Smooth muscle cell of the brain vasculature (primary cell): ENCODE data around the gene TTR.

ENCODE experiments used
- DNase-seq: peaks from one replicate; pipeline ENCODE4 v3.0.0-alpha.2; 2012; ENCODE audit warnings: low read depth, low spot score

TTR gene

DNA sequence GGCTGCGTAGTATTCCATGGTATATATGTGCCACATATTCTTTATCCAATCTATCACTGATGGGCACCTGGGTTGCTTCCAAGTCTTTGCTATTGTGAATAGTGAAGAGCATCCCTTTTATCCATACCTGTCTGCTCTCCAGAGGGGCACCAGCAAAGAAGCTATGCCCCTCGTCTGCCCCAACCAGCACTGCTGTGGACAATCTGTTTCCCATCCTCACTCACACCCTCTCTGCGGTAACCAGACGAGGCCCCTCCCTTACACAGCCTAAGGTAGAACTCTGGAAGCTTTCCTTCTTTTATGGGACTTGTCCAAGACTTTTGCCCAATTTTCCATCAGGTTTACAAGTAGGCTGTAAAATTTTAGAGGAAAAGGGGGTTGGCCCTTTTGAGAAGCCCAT lies 24.9 kb downstream of the TTR start:
- no peak for DNase-seq

DNA sequence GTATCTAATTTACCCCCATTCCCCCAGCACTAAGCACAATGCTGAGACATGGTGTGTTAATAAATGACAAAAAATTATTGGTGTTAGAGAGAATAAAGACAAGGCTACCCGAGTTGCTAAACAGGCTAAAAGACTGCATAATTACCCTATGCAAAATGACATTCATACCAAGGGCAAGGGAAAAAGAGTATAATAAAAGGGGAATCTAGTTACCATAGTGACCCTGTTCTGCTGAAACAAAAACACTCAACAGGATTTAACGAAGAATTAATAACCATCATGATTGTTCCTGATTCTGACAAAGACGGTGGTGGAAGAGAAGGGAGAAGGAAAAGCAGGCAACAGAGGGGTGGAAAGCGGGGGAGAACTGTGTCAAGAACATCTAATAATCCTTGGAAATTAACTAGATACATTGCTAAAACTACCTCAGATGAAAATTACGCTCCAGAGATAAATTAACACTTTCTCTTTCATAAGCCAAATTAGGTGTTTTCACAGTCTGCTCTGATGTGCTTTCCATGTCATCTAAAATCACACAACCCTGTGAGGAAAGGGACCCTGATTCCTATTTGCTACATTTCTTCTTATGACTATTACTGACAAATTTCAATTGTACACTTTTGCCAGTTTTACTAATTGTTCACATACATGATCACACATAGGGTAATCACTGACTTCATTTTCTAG lies 25.5 kb downstream of the TTR start:
- no peak for DNase-seq

DNA sequence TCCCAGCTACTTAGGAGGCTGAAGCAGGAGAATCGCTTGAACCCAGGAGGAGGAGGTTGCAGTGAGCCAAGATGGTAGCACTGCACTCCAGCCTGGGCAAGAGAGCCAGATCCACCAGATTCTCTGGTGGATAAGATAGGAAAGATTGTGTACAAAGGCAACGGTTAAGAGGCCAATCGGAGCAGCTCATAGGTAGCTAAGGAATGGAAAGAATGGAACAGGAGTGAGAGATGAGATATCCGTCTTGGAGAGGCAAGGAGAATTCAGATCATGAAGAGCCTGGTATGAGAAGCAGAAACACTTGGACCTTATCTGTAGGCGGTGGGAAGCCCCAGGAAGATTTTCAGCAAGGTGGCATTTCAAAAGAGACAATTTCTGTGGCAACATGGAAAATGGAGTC lies 27.1 kb downstream of the TTR start:
- no peak for DNase-seq

DNA sequence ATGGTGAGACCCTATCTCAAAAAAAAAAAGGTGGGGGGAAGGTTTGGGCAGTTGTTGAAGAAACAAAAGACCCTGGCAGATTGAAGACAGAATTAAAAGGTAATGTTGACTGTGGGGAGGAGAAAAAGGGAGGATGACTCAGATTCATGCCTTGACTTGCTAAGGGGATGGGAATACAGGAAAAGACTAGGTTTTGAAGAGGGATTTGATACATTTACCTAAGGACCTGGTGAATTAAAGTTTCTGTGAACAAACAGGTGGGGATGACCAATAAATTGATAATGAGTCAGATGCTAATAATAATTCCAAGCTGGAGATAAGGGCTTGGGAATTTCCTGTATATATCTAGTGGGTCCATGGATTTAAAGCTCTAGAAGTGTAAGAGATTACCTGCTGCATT lies 27.6 kb downstream of the TTR start:
- DNase-seq, result no peak

DNA sequence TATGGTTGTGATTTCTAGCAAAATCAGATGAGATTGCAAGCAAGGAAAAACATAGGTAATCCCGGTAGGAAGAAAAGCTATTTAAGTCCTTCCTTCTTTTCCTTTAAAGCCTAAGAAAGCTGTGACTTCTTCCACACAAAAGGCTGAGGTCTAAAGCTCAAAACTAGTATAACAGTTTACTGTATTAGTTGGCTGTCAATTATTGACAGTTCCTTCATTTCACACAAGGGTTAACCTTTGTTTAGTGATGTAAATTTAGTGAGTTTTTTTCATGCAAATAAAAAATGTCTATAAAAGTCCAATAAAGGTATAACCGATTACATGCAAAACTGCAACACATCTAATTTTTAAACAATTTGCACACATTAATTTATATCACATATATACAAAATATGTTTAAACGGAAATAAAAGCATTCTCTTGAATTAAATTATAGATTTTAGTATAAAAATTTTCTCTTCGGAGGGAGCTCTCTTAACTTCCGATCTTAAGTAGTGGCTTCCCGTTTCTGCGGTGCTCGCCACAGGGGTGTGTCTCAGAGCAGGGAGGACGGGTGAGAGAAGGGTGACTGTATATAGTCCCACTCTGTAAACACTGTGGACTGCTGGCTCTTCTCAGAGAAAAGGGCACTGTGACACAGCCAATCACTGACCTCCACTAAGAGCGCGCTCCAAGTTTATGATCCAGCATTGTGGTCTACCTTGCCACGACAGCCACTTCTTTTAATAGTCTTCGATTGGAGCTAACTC lies 33.4 kb downstream of the TTR start:
- no peak for DNase-seq

DNA sequence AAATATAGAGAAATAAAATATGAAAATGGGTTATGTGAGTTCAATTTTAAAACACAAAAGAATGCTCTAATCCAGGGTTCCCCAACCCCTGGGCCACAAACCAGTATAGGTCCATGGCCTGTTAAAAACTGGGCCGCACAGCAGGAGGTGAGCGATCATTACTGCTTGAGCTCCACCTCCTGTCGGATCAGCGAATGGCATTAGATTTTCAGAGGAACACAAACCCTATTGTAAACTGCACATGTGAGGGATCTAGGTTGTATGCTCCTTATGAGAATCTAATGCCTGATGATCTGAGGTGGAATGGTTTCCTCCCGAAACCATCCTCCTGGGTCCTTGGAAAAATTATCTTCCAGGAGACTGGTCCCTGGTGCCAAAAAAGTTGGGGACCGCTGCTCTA lies 34.7 kb downstream of the TTR start:
- DNase-seq, result no peak

DNA sequence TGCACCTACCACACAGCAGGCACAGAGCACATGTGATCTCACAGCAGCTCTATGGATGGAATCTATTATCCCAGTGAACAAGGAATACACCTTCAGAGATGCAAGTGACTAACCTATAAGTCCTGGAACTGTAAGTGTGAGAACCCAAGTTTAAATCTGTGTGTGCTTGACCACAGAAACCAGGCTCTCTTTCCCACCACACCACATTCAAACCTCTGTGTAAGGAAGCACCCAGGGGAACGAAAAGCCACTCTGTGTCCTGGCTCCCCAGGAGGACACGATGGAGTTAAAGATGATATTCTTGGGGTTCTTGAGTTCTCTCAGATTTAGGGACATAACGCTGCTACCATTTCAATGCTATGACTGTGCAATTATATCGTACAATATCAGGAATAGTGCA lies 38.9 kb downstream of the TTR start:
- no peak for DNase-seq

DNA sequence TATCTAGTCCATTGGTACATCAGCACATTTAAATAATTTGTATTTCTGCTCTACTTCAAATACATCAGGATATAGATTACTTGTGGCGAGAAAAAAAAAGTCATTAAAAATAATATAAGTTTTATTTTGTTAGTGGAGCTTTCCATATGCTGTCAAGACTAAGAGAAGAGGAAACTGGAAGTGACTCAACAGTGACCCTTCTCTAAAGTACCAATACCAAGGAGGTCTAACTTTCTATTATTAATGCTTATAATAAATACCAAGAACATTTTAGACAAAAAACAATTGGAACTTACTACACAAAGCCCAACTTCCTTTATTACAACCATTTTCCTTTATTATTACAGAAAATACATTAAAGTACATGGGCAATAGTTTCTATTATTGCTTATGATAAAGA lies 39.8 kb downstream of the TTR start:
- no peak for DNase-seq

DNA sequence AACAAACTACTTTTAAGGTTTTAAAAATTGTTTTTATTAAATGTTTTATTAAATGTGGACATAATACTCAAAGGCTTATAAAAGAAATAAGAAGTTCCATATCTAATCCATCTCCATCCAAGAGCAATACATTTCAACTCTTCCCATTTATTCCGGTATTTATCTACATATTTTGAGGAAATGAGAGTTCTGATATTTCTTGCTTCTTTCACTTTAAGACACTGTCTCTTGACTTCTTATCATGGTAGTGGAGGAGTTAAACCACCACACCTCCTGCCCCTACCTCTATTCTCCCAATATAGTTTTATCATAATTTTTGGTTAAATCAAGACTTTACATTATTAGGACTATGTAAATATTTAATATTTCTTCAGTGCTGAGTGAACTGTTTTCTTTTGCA lies 40.7 kb downstream of the TTR start:
- DNase-seq, result no peak

DNA sequence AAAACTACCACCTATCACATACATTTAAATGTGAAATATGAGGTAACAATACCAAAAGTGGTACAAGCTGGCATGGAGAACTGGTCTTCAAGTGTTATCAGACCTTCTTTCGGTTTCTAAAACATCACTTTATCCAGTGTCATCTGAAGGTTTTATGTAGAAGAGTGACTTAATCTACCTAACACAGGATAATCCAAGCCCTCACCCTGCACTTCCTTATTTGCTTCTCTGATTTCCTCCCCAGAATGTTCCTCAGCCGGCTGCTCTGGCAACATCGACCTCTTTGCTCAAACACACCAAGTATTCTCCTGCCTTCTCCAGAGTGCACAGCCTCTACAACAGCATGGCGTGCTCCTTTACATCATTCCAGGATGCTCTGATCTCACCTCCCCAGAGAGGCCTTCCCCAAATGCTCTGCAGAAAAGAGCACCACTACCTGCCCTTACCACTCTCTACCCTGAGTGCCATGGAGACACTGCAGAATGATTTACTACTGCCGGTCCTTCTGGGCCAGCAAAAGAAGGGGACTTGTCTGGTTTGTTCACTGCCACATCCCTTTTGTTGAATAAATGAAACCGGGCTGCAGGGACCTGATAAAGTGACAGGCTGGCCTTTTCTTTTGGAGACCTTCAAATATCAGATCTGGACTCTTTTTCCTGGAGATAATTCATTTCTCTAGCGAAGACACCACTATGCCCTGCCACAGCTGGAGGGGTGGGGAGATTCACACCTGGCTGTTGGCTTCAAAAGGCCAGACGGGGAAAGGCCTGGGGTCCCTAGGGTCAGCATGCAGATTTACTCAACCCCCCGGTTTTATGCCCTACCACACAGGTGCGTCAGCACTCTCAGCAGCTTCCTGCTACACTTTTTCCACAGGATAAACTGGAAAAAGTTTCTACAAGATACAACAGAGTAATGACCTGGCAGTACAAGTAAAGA lies 42.0 kb downstream of the TTR start:
- DNase-seq, result no peak

DNA sequence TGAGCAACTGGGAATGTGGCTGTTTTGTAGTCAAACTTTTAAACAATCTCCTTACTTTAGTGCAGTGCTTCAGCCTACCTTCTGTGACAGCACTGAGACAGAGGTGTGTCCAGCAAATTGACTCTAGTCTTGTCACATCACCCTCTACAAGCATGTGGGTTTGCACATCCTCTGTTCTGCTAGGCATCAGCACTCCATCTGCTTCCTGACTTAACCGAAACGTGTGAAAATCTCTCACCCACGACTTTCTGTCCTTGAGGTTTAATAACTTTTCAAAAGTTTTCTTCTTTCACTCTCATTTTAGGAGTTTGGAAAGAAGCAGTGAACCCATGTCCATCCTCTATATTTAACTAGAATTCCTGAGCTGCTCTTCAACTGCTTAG lies 42.6 kb downstream of the TTR start:
- DNase-seq, result no peak

DNA sequence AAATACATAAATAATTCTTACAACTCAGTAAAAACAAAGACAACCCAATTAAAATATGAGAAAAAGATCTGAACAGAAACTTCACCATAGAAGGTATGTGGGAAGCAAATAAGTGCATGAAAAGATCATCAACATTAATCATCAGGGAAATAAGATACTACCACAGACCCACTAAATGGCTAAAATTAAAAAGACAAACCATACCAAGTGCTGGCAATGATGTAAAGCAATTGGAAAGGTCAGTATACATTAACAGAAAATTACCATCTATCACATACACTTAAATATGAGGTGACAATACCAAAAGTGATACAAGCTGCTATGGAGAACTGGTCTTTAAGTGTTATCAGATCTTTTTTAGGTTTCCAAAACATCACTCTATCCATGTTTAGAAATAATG lies 44.7 kb downstream of the TTR start:
- DNase-seq, result no peak

DNA sequence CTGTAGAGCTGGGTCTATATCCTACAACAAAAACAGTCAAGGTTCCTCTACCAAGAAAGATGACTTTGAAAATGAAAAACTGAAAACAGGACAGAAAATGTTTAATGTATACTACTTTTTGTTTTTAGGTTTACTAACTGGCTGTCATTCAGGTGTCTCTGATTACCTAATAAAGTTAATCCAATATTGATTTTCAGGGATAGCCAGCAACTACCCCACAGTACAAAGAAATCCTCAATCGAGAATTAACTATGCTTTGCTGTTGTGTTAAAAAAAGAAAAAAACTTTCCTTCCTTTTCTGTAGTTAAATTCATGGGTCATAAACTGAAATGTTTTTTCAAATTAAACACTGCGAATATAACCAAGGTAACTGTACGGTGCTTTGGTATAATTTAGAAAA lies 45.8 kb downstream of the TTR start:
- DNase-seq, result no peak

DNA sequence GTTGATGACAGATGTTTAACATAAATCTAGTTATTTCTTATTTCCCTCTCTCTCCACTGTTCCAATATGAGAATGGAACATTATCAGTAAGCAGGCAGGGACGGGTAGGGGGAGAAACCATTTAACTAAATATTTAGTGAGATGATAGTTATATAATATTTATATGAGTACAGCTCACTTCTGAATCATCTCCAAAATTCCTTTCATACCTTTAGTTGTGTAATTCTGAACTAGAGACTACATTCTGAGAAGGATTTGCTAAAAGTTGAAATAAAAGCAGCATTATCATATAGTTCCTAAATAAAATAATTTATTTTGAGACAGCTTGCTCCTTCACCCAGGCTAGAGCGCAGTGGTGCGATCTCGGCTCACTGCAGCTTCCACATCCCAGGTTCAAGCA lies 51.3 kb downstream of the TTR start:
- DNase-seq, result no peak

DNA sequence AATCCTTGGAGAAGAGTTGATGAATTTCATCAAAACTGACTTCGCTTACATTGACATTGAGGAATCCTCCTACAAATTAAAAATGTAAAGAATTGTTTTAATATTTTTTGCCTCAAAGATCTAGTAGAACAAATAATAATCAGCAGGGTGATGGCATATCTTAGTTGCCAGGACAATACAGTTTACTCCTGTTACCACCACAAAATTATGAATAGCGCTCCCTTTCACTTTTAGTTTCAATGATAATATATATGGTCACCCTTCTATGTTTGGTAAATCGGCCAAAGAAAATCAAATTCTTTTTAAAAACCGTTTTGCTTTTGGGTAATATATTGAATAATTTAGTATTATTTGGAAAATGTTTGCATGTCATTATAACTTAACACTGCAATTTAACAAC lies 53.7 kb downstream of the TTR start:
- DNase-seq, result no peak

DNA sequence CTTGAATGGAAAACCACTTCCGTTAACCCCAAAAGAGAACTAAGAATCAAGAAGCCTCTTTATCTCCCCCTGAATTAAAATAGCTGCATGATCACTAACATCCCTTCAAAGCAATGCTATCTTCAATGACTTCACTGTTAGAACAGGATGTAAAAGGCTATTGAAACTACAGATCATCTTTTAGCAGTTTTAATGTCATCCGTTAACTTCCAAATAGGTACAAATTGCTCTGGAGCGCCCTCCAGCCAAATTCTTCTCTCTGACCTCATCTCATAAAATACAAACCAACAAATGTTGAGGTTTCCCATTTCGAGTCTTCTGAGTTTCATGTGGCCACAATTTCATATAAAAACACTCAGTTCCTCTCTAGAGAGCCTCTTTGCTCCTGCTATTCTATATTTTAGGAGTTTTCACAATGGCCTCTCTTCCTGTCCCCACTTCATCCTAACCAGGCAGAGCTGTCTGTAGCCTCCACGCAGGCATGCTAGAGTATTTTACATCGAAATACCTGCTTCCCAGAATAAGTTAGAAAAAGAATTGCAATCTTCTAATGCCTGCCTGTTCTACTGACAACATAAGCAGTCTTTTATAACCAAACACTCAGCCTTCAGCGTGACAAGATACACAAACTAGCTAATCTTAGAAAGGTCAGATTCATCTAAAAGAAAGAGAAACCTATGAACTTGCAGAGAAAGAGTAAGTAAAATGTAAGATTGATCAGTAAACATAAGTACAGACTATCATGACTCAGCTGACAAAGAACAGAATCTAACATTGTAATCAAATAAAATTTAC lies 54.9 kb downstream of the TTR start:
- no peak for DNase-seq

DNA sequence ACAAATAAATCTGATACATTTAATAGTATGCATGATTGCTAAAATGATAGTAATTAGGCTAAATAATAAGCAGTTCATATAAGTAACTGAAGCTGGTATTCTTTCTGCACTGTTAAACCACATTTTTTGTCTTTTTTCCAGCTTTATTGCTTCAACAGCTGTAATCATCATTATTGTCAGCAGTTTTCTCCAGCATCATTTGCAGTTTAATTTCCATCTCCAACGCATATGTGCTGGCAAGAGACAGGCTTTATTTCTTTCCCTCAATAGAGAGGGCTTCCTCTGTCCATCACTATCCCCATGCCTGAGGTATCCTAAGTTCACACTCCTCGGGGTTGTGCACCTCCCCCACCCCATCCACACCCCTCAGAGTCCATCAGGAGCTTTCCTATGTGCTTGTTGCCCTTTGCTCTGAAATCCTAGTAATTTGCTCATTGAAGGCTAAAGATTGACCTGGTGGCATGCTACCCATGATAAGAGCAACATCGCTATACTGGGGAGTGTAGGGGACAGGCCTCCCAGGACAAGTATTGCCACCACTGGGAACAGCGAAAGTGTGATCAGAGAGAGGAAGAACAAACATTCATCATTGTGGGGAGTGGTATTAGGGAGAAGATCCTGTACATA lies 55.6 kb downstream of the TTR start:
- no peak for DNase-seq
